ENCODE results near the gene HSFX3. TPM values are rescaled to one million over a fixed set of nuclear protein-coding genes. Genes with fewer than 3 reads are reported as not detected.
"Not testable (repeated sequence)": the region's sequence is repeated elsewhere in the genome, so short reads cannot be mapped to it uniquely, and the experiment has no call there.

The HSFX3 gene
- total RNA-seq, 1 experiment from 2014 or later = not detected

GRCh38 chrX:149534926-149535602 lies 14.7 kb downstream of the HSFX3 start:
- not testable (repeated sequence) for H3K4me1 ChIP-seq (ENCODE audit: insufficient read depth, low read length); H2BK12ac ChIP-seq (ENCODE audit: insufficient read length, low read depth, low read length); H3K27me3 Mint-ChIP-seq (ENCODE audit: low read depth); H4K8ac ChIP-seq (replicated peaks; ENCODE audit: insufficient read length, low read depth, low read length); H4K91ac ChIP-seq (ENCODE audit: insufficient read length, low read depth, low read length); H4K20me1 ChIP-seq (ENCODE audit: control insufficient read depth, insufficient read depth, insufficient read length); H3K4me3 Mint-ChIP-seq; H2BK5ac ChIP-seq (ENCODE audit: insufficient read length, low read length); H3K14ac ChIP-seq (ENCODE audit: insufficient read depth, low read length); H2AK5ac ChIP-seq (ENCODE audit: insufficient read length, low read length); H3K79me1 ChIP-seq (ENCODE audit: insufficient read depth, low read depth, low read length, poor library complexity, severe bottlenecking); H3K79me2 ChIP-seq (ENCODE audit: insufficient read depth, low read length); H2BK120ac ChIP-seq (ENCODE audit: low read depth, low read length, poor library complexity, severe bottlenecking); H3K23ac ChIP-seq (ENCODE audit: insufficient read length, low read depth, low read length); H3K27ac Mint-ChIP-seq; H3K4ac ChIP-seq (ENCODE audit: low read depth, low read length); H3K23me2 ChIP-seq (ENCODE audit: insufficient read length, low read depth, low read length, poor library complexity, severe bottlenecking); H3K27ac ChIP-seq (ENCODE audit: insufficient read length, low read depth, low read length); H3K9ac ChIP-seq (ENCODE audit: extremely low read depth, insufficient read length, low read length); DNase-seq; H3K4me2 ChIP-seq (ENCODE audit: insufficient read depth, insufficient read length, low read length); H2BK20ac ChIP-seq (ENCODE audit: low read depth, low read length, poor library complexity, severe bottlenecking); H3K56ac ChIP-seq (ENCODE audit: insufficient read length, low read depth, low read length); H2BK15ac ChIP-seq (ENCODE audit: low read depth, low read length); H4K5ac ChIP-seq (ENCODE audit: insufficient read length, low read depth, low read length); H3K18ac ChIP-seq (ENCODE audit: insufficient read length, low read depth, low read length); H2AFZ ChIP-seq (ENCODE audit: low read length); H3T11ph ChIP-seq (ENCODE audit: low read length); H3K27me3 ChIP-seq (ENCODE audit: insufficient read depth, low read length)
- H3K36me3 Mint-ChIP-seq (ENCODE audit: insufficient read depth in 1 of 3, low read depth in 3 of 3) = peaks cover 3 to 13% (median 7%) of the 10 kb centered on the region in 3 experiments; a peak in 6 of 7 replicates
- 100% methylated on average over 2 of the region's 3 CpGs for WGBS (ENCODE audit: extremely low coverage, insufficient read length, low lambda C conversion rate)
- H3K4me1 Mint-ChIP-seq = peaks cover 0 to 17% of the 10 kb centered on the region in 2 experiments; a peak in 2 of 4 replicates
- peaks cover 15% of the 10 kb centered on the region for H3K9me3 ChIP-seq (ENCODE audit: control insufficient read depth, low read depth, low read length)
- H3K9me3 Mint-ChIP-seq = peaks cover 52 to 61% of the 10 kb centered on the region in 2 experiments

GRCh38 chrX:149533999-149534398 lies 15.7 kb downstream of the HSFX3 start:
- not testable (repeated sequence) for H3K18ac ChIP-seq (ENCODE audit: insufficient read length, low read depth, low read length); H3K4me3 Mint-ChIP-seq; H3K27me3 Mint-ChIP-seq (ENCODE audit: low read depth); H2AK5ac ChIP-seq (ENCODE audit: insufficient read length, low read length); H3K27me3 ChIP-seq (ENCODE audit: insufficient read depth, low read length); H2BK12ac ChIP-seq (ENCODE audit: insufficient read length, low read depth, low read length); H3K14ac ChIP-seq (ENCODE audit: insufficient read depth, low read length); H3K23ac ChIP-seq (ENCODE audit: insufficient read length, low read depth, low read length); H3K9ac ChIP-seq (ENCODE audit: extremely low read depth, insufficient read length, low read length); H2AFZ ChIP-seq (ENCODE audit: low read length); H3K79me1 ChIP-seq (ENCODE audit: insufficient read depth, low read depth, low read length, poor library complexity, severe bottlenecking); H3K4ac ChIP-seq (ENCODE audit: low read depth, low read length); H2BK5ac ChIP-seq (ENCODE audit: insufficient read length, low read length); H2BK15ac ChIP-seq (ENCODE audit: low read depth, low read length); H3K79me2 ChIP-seq (ENCODE audit: insufficient read depth, low read length); DNase-seq; H4K5ac ChIP-seq (ENCODE audit: insufficient read length, low read depth, low read length); H4K20me1 ChIP-seq (ENCODE audit: control insufficient read depth, insufficient read depth, insufficient read length); H3K27ac ChIP-seq (ENCODE audit: insufficient read length, low read depth, low read length); H3K4me2 ChIP-seq (ENCODE audit: insufficient read depth, insufficient read length, low read length); H4K8ac ChIP-seq (replicated peaks; ENCODE audit: insufficient read length, low read depth, low read length); H3K27ac Mint-ChIP-seq; H4K91ac ChIP-seq (ENCODE audit: insufficient read length, low read depth, low read length); H3K23me2 ChIP-seq (ENCODE audit: insufficient read length, low read depth, low read length, poor library complexity, severe bottlenecking); H3K4me1 ChIP-seq (ENCODE audit: insufficient read depth, low read length); H2BK20ac ChIP-seq (ENCODE audit: low read depth, low read length, poor library complexity, severe bottlenecking); H2BK120ac ChIP-seq (ENCODE audit: low read depth, low read length, poor library complexity, severe bottlenecking); H3T11ph ChIP-seq (ENCODE audit: low read length); H3K56ac ChIP-seq (ENCODE audit: insufficient read length, low read depth, low read length)
- WGBS (ENCODE audit: extremely low coverage, insufficient read length, low lambda C conversion rate) = no CpG with 5 or more reads among the region's 11 CpGs
- Mint-ChIP-seq H3K9me3 (peaks cover 58 to 64% of the 10 kb centered on the region in 2 experiments), H3K4me1 (peaks cover 0 to 17% of the 10 kb centered on the region in 2 experiments; a peak in 2 of 4 replicates), H3K36me3 (ENCODE audit: insufficient read depth in 1 of 3, low read depth in 3 of 3) (peaks cover 3 to 13% (median 11%) of the 10 kb centered on the region in 3 experiments; a peak in 6 of 7 replicates)
- H3K9me3 ChIP-seq (ENCODE audit: control insufficient read depth, low read depth, low read length) = peaks cover 15% of the 10 kb centered on the region

Data from H9 (cell line).